ENCODE results near the gene MMP17.

The MMP17 gene

DNA sequence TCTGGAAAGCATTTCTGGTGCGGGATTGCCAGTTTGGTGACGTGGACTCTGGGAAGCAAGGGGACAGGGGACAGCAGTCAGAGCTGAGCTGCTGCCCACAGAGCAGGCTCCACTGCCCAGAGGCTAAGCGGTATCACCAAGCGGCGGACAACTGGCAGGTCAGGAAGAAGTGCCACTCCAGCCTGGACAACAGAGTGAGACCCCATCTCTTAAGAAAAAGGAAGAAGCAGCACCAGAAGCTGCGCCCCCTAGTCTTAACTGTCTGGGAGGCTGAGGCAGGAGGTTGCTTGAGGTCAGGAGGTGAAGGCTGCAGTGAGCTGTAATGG lies 31.8 kb upstream of the MMP17 start:
- Histone ChIP-seq H3K27me3 (replicated peaks; ENCODE audit: control insufficient read depth, insufficient read depth, low read length) (no peaks in the 10 kb centered on the region), H3K36me3 (ENCODE audit: control insufficient read depth, insufficient read depth, low read length) (peaks cover 26% of the 10 kb centered on the region), H3K4me3 (replicated peaks; ENCODE audit: low read depth, low read length) (no peak overlapping the region)
- TF ChIP-seq, protein P1, sequence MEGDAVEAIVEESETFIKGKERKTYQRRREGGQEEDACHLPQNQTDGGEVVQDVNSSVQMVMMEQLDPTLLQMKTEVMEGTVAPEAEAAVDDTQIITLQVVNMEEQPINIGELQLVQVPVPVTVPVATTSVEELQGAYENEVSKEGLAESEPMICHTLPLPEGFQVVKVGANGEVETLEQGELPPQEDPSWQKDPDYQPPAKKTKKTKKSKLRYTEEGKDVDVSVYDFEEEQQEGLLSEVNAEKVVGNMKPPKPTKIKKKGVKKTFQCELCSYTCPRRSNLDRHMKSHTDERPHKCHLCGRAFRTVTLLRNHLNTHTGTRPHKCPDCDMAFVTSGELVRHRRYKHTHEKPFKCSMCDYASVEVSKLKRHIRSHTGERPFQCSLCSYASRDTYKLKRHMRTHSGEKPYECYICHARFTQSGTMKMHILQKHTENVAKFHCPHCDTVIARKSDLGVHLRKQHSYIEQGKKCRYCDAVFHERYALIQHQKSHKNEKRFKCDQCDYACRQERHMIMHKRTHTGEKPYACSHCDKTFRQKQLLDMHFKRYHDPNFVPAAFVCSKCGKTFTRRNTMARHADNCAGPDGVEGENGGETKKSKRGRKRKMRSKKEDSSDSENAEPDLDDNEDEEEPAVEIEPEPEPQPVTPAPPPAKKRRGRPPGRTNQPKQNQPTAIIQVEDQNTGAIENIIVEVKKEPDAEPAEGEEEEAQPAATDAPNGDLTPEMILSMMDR (IDR thresholded peaks at IDR 0.05; ENCODE audit: insufficient read depth, low read length, poor library complexity, severe bottlenecking) = no peak
- no peak for DNase-seq (ENCODE audit: extremely low read depth, insufficient read length)

DNA sequence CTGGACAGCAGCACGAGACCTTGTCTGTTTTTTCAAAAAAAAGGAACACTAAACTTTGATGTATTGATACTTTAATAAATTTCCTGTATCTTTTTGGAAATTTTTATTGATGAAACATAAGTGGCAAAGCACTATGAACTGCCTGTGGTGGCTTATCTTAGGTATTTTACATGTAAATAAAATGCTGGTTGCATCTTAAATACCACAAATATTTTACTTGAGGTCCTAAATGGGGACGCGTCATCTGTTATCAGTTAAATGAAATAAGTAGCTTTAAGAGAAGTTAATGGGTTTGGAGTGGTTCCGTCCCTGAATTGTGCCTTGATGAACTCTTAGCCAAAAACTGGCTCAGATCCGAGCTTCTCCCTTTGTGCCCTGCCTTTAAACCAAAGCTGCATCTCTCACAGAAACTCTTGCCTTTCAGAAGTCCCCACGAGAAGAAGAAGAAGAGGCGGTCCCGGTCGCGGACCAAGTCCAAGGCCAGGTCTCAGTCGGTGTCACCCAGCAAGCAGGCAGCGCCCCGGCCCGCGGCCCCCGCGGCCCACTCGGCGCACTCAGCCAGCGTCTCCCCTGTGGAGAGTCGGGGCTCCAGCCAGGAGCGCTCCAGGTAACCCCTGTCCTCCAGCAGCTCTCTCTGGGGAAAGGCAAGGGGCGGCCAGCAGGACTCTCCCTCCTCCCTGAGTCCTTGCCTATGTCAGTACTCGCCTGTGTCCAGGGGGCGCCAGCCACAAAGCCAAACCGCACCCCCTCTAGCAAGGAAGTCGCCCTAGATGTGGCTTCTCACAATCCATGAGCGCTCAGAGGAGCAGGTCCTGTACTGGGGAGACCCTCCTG lies 31.2 kb upstream of the MMP17 start:
- TF ChIP-seq, protein P1 (IDR thresholded peaks at IDR 0.05; ENCODE audit: insufficient read depth, low read length, poor library complexity, severe bottlenecking) = no peak
- H3K4me3 ChIP-seq (replicated peaks; ENCODE audit: low read depth, low read length) = no peak overlapping the region
- no peak for DNase-seq (ENCODE audit: extremely low read depth, insufficient read length)
- no peaks in the 10 kb centered on the region for H3K27me3 ChIP-seq (replicated peaks; ENCODE audit: control insufficient read depth, insufficient read depth, low read length)
- peaks cover 25% of the 10 kb centered on the region for H3K36me3 ChIP-seq (ENCODE audit: control insufficient read depth, insufficient read depth, low read length)

DNA sequence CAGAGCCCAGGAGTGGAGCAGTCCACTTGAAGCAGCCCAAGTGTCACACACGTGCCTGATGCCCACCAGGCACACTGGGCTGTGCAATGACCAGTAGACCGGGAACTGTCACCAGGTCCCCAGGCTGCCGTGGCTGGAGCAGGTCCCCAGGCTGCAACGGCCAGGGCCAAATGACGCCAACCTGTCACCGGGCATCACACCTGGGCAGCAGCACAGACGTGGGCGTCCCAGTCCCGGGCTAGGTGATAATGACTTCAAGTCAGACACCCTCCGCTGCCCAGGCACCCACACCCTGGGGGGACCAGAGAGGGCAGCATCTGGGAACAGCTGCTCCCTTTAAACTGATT lies 30.6 kb upstream of the MMP17 start:
- TF ChIP-seq, protein P1 (IDR thresholded peaks at IDR 0.05; ENCODE audit: insufficient read depth, low read length, poor library complexity, severe bottlenecking) = no peak
- no peak for DNase-seq (ENCODE audit: extremely low read depth, insufficient read length)
- H3K36me3 ChIP-seq (ENCODE audit: control insufficient read depth, insufficient read depth, low read length) = peaks cover 27% of the 10 kb centered on the region
- no peaks in the 10 kb centered on the region for H3K27me3 ChIP-seq (replicated peaks; ENCODE audit: control insufficient read depth, insufficient read depth, low read length)
- H3K4me3 ChIP-seq (replicated peaks; ENCODE audit: low read depth, low read length) = no peak overlapping the region

DNA sequence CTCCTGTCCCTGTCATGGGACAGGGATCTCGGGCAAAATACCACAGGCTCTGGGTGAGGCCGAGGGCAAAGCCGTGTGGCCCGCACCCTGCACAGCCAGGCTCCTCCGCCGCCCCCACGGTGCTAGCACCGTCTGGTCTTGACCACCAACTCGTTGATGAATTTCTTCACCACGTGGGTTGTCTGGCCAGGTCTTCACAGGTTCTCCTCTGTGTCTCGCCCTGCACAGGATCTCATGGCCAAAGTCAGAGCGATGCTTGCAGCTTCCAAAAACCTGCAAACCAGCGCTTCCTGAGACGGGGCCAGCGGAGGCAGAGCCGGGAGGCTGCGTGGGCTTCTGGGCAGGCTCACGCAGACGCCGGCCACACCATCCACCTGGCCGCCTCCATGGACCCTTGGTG lies 29.0 kb upstream of the MMP17 start:
- H3K36me3 ChIP-seq (ENCODE audit: control insufficient read depth, insufficient read depth, low read length) = peaks cover 24% of the 10 kb centered on the region
- DNase-seq (ENCODE audit: extremely low read depth, insufficient read length) = no peak
- TF ChIP-seq, protein P1 (IDR thresholded peaks at IDR 0.05; ENCODE audit: insufficient read depth, low read length, poor library complexity, severe bottlenecking) = no peak

DNA sequence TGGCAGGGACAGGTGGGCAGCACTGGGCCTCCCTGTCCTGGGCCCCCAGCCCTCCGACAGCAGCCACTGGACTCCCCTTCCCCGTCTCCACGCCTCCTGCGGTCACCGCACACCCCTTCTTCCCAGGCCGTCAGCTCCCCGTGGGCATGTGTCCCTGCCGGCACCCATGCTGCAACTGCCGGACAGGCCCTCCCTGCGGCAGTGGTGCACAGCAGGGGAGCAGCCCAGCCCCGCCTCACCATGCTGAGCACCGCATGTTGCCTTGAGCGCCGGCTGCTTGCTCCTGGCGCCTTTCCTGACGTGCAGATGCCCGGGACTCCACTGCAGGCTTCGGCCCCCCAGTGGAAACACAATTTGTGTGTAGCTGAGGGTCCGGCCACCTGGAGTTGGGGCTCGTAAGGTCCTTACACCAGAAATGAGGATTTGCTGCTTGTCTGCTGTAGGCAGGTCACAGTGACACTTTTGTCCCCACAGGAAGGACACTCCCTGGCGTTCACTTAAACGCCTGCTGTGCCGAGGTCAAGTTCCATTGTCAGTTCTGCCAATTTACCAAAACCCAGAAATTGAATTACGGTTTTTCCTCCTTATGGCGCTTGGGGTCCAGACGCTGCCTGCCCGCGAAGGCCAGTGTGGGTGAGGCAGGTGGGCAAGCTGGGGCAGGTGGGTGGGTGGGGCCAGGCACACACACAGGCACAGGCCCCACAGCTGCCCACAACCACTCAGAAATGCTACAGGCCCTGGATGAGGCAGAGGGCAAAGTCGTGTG lies 28.2 kb upstream of the MMP17 start:
- H3K27me3 ChIP-seq (replicated peaks; ENCODE audit: control insufficient read depth, insufficient read depth, low read length) = no peaks in the 10 kb centered on the region
- H3K4me3 ChIP-seq (replicated peaks; ENCODE audit: low read depth, low read length) = no peak overlapping the region
- TF ChIP-seq, protein P1 (IDR thresholded peaks at IDR 0.05; ENCODE audit: insufficient read depth, low read length, poor library complexity, severe bottlenecking) = no peak
- H3K36me3 ChIP-seq (ENCODE audit: control insufficient read depth, insufficient read depth, low read length) = peaks cover 21% of the 10 kb centered on the region
- no peak for DNase-seq (ENCODE audit: extremely low read depth, insufficient read length)

More for the DNA sequence above, 29.0 kb upstream of the MMP17 start:
- Histone ChIP-seq H3K4me3 (replicated peaks; ENCODE audit: low read depth, low read length) (no peak overlapping the region), H3K27me3 (replicated peaks; ENCODE audit: control insufficient read depth, insufficient read depth, low read length) (no peaks in the 10 kb centered on the region)
